Fibroblast of mammary gland (primary cell): Measurements from ENCODE around the gene TAS2R30.
"Not testable (repeated sequence)": the region's sequence is repeated elsewhere in the genome, so short reads cannot be mapped to it uniquely, and the experiment has no call there.

ENCODE experiments used
- DNase-seq: peaks from one replicate; pipeline ENCODE4 v3.0.0-alpha.2; 2010; ENCODE audit warnings: low read depth
- H3K4me3 ChIP-seq: 2 replicates; pipeline ENCODE4 v1.5.1; 2011; ENCODE audit warnings: low read depth, mild to moderate bottlenecking, low read length, moderate library complexity; ENCODE audit not compliant: control insufficient read depth
- TF ChIP-seq, protein P1 (sequence below): conservative IDR thresholded peaks from 2 replicates; pipeline ENCODE4 v1.5.1; 2011; ENCODE audit warnings: low read depth, low read length, inconsistent platforms; ENCODE audit not compliant: control insufficient read depth, insufficient read depth

The TAS2R30 gene

DNA sequence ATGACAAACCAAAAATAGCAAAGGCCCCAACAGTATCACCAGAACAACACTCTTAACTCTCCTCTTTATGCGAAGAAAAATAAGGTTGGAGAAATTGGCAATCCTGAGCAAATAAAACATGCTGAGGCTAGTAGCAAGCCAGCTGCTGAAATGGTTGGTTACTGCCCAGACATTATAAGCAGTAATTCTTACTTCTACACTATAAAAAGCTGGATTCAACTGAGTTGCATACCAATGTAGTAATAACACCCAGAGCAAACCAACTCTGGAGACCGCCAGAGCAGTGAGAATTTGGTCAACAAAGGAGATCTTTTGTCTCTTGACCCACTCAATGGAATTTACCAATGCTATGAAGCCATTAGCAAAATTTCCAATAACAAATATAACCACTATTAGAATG, 628 bp downstream of the TAS2R30 start:
- DNase-seq, result no peak
- TF ChIP-seq, protein P1, sequence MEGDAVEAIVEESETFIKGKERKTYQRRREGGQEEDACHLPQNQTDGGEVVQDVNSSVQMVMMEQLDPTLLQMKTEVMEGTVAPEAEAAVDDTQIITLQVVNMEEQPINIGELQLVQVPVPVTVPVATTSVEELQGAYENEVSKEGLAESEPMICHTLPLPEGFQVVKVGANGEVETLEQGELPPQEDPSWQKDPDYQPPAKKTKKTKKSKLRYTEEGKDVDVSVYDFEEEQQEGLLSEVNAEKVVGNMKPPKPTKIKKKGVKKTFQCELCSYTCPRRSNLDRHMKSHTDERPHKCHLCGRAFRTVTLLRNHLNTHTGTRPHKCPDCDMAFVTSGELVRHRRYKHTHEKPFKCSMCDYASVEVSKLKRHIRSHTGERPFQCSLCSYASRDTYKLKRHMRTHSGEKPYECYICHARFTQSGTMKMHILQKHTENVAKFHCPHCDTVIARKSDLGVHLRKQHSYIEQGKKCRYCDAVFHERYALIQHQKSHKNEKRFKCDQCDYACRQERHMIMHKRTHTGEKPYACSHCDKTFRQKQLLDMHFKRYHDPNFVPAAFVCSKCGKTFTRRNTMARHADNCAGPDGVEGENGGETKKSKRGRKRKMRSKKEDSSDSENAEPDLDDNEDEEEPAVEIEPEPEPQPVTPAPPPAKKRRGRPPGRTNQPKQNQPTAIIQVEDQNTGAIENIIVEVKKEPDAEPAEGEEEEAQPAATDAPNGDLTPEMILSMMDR, result no peak
- H3K4me3 ChIP-seq, result no peak overlapping the region

DNA sequence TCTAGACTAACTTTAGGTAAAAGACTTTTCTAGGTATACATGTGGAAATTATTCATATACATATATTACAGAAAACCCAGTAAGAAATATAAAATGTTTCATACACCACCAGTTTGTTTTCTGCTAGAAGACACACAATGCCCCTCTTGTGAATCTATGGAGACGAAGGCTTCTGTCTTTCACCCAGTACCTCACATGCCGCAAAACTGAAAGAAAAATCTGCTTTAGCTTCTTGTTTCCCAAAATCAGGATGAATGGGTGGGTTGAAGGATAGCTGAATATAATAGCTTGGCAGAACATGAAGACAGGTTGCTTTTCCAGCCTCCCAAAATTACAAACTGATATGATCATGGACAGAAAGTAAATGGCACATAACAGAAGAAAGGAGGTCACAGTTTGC, 1.3 kb downstream of the TAS2R30 start:
- TF ChIP-seq, protein P1, result no peak
- DNase-seq, result no peak
- H3K4me3 ChIP-seq, result no peak overlapping the region

DNA sequence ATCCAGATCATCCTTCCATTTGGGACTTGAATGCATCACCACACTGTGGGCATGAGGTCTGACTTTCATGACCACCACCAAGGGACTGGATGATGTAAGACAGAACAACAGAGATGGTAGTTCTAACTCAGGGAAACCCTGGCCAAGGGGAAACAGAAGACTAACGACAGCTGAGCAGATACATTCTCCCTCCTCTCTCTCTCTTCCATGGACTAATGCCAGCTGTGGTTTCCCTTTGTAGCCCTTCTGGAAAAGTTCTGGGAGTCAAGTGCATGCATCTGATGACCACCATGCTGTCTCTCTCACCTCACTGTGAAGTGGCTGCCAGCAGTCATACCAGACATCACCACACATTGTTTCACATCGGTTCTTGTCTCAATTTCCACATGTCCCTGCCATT, 3.4 kb downstream of the TAS2R30 start:
- TF ChIP-seq, protein P1, result no peak
- no peak overlapping the region for H3K4me3 ChIP-seq
- DNase-seq, result no peak

DNA sequence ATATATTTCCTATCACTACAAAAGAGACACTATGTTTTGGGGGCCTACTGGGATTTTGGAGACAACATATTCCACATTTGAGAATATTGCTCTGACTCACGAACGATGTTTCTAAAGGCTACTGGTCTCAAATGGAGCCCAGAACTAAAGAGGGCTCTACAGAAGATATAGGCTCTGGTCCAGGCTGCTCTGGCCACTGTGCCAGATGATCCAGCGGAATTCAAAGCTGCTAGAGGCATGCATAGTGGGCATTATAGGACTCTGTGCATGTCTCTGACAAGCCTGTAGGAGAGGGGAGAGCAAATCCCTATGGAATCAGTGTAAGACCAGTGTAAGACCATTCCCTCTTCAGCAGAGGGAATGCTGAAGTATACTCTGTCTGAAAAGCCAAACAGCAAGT, 4.1 kb downstream of the TAS2R30 start:
- no peak for DNase-seq
- TF ChIP-seq, protein P1, result no peak

DNA sequence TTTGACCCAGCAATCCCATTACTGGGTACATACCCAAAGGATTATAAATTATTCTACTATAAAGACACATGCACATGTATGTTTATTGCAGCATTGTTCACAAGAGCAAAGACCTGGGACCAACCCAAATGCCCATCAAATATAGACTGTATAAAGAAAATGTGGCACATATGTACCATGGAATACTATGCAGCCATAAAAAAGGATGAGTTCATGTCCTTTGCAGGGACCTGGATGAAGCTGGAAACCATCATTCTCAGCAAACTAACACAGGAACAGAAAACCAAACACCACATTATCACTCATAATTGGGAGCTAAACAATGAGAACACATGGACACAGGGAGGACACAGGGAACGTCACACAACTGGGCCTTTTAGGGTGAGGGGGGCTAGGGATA, 20.3 kb downstream of the TAS2R30 start:
- DNase-seq, H3K4me3 ChIP-seq: not testable (repeated sequence)

More for the DNA sequence above, 4.1 kb downstream of the TAS2R30 start:
- H3K4me3 ChIP-seq, result no peak overlapping the region

DNA sequence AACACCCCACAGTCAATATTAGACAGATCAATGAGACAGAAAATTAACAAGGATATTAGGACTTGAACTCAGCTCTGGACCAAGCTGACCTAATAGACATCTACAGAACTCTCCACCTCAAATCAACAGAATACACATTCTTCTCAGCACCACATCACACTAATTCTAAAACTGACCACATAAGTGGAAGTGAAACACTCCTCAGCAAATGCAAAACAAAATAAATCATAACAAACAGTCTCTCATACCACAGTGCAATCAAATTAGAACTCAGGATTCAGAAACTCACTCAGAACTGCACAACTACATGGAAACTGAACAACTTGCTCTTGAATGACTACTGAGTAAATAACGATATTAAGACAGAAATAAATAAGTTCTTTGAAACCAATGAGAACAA, 23.2 kb downstream of the TAS2R30 start:
- H3K4me3 ChIP-seq, DNase-seq: not testable (repeated sequence)

DNA sequence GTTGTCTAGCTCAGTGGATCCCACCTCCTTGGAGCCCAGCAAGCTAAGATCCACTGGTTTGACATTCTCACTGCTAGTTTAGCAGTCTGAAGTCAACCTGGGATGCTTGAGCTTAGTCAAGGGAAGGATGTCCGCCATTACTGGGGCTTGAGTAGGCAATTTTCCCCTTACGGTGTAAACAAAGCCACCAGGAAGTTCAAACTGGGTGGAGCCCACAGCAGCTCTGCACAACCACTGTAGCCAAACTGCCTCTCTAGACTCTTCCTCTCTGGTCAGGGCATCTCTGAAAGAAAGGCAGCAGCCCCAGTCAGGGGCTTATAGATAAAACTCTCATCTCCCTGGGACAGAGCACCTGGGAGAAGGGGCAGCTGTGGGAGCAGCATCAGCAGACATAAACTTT, 25.6 kb downstream of the TAS2R30 start:
- DNase-seq, result no peak
- TF ChIP-seq, protein P1, result no peak
- no peak overlapping the region for H3K4me3 ChIP-seq

DNA sequence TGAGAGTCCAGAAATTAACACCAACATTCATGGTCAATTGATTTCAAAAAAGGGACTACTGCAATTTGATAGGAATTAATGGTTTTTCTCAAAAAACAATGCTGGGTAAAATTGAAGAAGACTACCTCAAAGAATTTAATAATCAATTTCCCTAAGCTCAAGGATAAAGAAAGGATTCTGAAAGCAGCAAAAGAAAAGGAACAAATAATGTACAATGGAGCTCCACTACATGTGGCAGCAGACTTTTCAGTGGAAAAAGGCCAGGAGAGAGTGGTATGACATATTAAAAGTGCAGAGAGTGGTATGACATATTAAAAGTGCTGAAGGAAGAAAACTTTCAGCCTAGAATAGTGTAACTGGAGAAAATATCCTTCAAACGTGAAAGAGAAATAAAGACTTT, 26.7 kb downstream of the TAS2R30 start:
- DNase-seq, result no peak
- H3K4me3 ChIP-seq, result no peak overlapping the region
- TF ChIP-seq, protein P1, result no peak
